Ishikawa (cell line): Measurements from ENCODE around the gene PRTN3.

Experiments
- CEBPB ChIP-seq: IDR thresholded peaks from 2 replicates; pipeline ENCODE4 v1.6.1; 2012
- CREB1 ChIP-seq: IDR thresholded peaks from 2 replicates; pipeline ENCODE4 v1.6.1; 2012; ENCODE audit warnings: low read depth
- EGR1 ChIP-seq: IDR thresholded peaks from 2 replicates; pipeline ENCODE4 v1.6.1; 2012
- EP300 ChIP-seq: IDR thresholded peaks from 2 replicates; pipeline ENCODE4 v1.6.1; 2012; ENCODE audit warnings: borderline replicate concordance
- FOXM1 ChIP-seq: IDR thresholded peaks from 2 replicates; pipeline ENCODE4 v1.6.1; 2012; ENCODE audit warnings: low read depth, borderline replicate concordance
- MAX ChIP-seq: IDR thresholded peaks from 2 replicates; pipeline ENCODE4 v1.6.1; 2012
- NFIC ChIP-seq: IDR thresholded peaks from 2 replicates; pipeline ENCODE4 v1.6.1; 2012
- RAD21 ChIP-seq: IDR thresholded peaks from 2 replicates; pipeline ENCODE4 v1.6.1; 2012; ENCODE audit warnings: low read depth
- TAF1 ChIP-seq: IDR thresholded peaks from 2 replicates; pipeline ENCODE4 v1.6.1; 2012; ENCODE audit warnings: low read depth, mild to moderate bottlenecking
- TCF12 ChIP-seq: IDR thresholded peaks from 2 replicates; pipeline ENCODE4 v1.6.1; 2012; ENCODE audit warnings: low read depth
- TEAD4 ChIP-seq: IDR thresholded peaks from 2 replicates; pipeline ENCODE4 v1.6.1; 2012
- USF1 ChIP-seq: IDR thresholded peaks from 2 replicates; pipeline ENCODE4 v1.6.1; 2012
- YY1 ChIP-seq: IDR thresholded peaks from 2 replicates; pipeline ENCODE4 v1.6.1; 2012; ENCODE audit warnings: low read depth
- ZBTB7A ChIP-seq: IDR thresholded peaks from 2 replicates; pipeline ENCODE4 v1.6.1; 2012; ENCODE audit warnings: low read depth
- TF ChIP-seq, protein P1 (sequence below): IDR thresholded peaks from 2 replicates; pipeline ENCODE4 v1.6.1; 2012; ENCODE audit warnings: low read depth, mild to moderate bottlenecking

The PRTN3 gene

DNA sequence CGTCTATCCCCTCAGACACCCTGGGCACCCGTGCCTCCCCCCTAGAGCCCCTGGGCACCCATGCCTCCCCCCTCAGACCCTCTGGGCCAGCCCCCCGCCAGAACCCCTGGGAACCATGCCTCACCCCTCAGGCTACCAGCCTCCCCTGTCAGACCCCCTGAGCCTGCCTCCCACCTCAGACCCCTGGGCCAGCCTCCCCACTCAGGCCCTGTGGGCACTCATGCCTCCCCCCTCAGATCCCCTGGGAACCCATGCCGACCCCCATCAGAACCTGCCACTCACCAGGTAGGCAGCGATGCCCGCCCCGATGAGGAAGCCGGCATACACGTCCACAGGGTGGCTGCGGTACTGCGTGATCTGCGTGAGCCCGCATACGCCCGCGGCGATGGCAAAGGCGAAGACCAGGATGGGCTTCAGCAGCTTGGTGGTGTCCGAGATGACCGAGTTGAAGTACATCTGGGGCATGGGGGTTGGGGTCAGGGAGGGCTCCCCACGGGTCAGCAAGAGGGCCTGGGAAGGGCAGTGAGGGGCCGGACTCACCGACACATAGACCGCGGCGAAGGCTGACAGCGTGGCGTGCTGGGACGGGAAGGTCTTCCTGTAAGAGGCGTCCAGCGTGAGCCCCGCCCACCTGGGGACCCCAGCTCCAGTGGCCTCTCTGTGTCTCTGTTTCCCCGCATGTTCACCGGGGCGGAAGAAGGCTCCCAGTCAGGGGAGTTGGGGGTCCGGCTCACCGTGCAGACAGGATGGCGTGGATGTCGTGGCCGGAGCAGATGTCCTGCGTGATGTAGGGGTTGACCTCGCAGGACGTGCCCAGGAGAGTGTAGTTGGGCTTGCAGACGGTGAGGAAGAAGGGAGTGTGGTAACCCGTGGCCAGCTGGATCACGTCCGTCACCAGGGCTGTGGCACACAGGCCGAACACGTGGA lies 26.4 kb upstream of the PRTN3 start:
- TF ChIP-seq USF1 (no peak), ZBTB7A (peak; percentile 76)

DNA sequence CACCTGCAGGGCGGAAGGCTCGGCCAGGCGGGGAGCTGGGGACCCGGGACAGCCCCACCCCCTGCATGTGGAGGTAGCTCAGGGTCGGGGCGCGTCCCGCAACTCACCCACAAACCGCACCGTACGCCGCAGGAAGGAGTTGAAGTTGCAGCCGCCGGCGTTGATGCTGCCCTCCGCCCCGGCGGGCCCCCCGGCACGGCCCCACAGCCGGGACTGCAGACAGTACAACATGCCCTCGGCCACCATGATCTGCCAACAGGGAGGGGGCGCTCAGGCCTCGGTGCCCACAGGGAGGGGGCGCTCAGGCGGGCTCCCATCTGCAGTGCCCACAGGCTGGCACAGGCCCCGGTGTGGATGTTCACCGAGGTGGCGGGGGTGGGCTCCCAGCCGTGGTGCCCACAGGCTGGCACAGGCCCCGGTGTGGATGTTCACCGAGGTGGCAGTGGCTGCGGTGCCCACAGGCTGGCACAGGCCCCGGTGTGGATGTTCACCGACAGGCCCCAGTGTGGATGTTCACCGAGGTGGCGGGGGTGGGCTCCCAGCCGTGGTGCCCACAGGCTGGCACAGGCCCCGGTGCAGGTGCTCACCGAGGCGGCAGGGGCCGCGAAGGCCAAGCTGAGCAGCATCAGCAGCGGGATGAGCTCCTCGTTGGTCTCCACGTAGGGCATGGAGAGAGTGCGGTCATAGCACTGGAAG lies 25.6 kb upstream of the PRTN3 start:
- no peak for TF ChIP-seq EGR1
- TF ChIP-seq MAX = no peak
- no peak for TF ChIP-seq USF1
- no peak for TF ChIP-seq EP300
- no peak; the same call in 1 of the 2 replicates for TF ChIP-seq ZBTB7A
- no peak for TF ChIP-seq FOXM1
- no peak for TF ChIP-seq TCF12
- TF ChIP-seq, protein P1, sequence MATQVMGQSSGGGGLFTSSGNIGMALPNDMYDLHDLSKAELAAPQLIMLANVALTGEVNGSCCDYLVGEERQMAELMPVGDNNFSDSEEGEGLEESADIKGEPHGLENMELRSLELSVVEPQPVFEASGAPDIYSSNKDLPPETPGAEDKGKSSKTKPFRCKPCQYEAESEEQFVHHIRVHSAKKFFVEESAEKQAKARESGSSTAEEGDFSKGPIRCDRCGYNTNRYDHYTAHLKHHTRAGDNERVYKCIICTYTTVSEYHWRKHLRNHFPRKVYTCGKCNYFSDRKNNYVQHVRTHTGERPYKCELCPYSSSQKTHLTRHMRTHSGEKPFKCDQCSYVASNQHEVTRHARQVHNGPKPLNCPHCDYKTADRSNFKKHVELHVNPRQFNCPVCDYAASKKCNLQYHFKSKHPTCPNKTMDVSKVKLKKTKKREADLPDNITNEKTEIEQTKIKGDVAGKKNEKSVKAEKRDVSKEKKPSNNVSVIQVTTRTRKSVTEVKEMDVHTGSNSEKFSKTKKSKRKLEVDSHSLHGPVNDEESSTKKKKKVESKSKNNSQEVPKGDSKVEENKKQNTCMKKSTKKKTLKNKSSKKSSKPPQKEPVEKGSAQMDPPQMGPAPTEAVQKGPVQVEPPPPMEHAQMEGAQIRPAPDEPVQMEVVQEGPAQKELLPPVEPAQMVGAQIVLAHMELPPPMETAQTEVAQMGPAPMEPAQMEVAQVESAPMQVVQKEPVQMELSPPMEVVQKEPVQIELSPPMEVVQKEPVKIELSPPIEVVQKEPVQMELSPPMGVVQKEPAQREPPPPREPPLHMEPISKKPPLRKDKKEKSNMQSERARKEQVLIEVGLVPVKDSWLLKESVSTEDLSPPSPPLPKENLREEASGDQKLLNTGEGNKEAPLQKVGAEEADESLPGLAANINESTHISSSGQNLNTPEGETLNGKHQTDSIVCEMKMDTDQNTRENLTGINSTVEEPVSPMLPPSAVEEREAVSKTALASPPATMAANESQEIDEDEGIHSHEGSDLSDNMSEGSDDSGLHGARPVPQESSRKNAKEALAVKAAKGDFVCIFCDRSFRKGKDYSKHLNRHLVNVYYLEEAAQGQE = no peak

DNA sequence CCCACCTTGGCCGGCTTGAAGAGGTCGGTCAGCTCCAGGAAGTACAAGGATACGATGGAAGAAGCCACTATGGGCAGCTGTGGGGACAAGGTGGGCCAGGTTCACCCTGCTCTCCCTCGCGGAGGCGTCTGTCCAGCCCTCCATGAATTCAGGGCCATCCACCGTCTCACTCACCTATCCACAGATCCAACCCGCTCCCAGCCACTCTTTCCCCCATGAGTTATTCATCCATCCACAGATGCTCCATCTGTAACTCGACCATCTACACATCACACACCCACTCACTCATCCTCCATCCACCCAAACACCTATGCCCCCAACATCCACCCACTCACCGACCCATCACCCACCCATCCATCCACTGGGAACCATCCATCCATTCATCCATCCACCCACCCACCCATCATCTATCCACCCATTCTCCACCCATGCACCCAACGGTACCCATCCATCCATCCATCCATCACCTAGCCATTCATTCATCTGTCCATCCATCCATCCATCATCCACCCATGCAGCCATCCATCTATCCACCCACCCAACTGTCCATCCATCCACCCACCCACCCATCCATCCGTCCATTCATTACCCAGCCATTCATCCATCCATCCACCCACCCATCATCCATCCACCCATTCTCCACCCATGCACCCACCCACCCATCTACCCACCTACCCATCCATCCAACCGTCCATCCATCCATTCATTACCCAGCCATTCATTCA lies 24.9 kb upstream of the PRTN3 start:
- TF ChIP-seq EGR1 = no peak
- no peak for TF ChIP-seq TEAD4
- no peak for TF ChIP-seq ZBTB7A
- TF ChIP-seq EP300 = no peak
- TF ChIP-seq CEBPB = no peak
- no peak for TF ChIP-seq TAF1
- TF ChIP-seq NFIC = no peak

DNA sequence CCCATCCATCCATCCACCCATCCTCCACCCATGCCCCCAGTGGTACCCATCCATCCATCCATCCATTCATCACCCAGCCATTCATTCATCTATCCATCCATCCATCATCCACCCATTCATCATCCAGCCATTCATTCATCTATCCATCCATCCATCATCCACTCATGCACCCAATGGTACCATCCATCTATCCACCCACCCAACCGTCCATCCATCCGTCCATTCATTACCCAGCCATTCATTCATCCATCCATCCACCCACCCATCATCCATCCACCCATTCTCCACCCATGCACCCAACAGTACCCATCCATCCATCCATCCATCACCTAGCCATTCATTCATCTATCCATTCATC lies 24.3 kb upstream of the PRTN3 start:
- TF ChIP-seq YY1 (no peak), CEBPB (no peak), USF1 (no peak), TEAD4 (no peak), RAD21 (no peak), CREB1 (no peak), TCF12 (no peak), FOXM1 (no peak), MAX (no peak), NFIC (no peak), EP300 (no peak), EGR1 (no peak), ZBTB7A (no peak), TAF1 (no peak)
- TF ChIP-seq, protein P1 = no peak

DNA sequence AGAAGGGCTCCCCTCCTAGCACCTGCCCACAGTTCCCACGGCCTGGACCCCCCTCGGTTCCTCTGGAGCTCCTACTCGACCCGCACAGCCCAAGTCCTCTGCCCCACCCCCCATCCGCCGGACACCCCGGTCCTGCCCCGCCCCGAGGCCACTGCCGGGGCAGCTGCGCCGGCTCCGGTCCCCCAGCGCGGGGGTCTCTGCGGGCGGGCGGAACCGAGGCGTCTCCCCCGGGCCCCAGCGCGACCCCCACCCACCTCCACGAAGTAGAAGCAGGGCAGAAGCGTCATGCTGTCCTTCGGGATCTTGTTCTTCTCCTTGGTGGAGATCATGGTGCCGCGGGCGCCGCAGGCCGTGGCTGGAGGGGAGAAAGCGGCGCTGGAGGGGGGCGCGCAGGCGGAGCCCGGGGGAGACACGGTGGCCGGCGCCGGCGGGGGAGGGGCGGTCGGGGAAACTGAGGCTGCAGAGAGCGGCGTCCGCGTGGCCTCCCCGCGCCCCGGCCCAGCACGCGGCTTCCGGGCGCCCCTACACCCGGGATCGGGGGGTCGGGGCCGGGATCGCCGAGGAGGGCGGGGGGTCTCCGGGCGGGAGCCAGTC lies 19.5 kb upstream of the PRTN3 start:
- TF ChIP-seq TAF1 (no peak), ZBTB7A (0 out of 2 replicates have a peak, but pooled peaks have one; percentile 17)
